GM10847 (cell line): ENCODE results near the gene PTBP1.
A peak's percentile ranks its signal among the peaks of the same experiment; 100 is the strongest.

Source experiments
- POLR2A ChIP-seq: IDR thresholded peaks from 2 replicates; pipeline ENCODE4 v1.6.1; 2011; ENCODE audit not compliant: insufficient read length; ENCODE audit errors: extremely low read depth

Gene PTBP1

GRCh38 chr19:788686-788982 lies 8.6 kb upstream of the PTBP1 start:
- no peak for TF ChIP-seq POLR2A

GRCh38 chr19:788983-789700 lies 8.1 kb upstream of the PTBP1 start:
- TF ChIP-seq POLR2A: no peak

- TF ChIP-seq POLR2A: no peak
Observed at GRCh38 chr19:789701-790060, 7.6 kb upstream of the PTBP1 start.

DNA sequence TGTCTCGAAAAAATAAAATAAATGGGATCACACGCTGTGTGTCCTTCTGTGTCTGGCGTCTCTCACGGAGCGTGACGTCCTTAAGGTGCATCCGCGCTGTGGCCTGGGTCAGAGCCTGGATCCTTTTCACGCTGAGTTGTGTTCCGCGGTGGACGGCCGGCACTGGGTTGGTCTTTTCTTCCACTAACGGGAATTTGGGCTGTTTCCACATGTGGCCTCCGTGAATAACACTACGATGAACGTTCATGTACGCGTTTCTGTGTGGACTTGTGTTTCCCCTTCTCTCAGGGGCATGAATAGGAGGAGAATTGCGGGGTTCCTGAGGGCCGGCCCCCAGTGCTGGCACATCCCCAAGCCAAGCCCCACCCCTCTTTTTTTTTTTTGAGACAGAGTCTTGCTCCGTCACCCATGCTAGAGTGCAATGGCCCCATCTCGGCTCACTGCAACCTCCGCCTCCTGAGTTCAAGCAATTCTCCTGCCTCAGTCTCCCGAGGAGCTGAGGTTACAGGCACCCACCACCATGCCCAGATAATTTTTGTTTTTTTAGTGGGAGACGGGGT lies 6.2 kb upstream of the PTBP1 start:
- TF ChIP-seq POLR2A: no peak

DNA sequence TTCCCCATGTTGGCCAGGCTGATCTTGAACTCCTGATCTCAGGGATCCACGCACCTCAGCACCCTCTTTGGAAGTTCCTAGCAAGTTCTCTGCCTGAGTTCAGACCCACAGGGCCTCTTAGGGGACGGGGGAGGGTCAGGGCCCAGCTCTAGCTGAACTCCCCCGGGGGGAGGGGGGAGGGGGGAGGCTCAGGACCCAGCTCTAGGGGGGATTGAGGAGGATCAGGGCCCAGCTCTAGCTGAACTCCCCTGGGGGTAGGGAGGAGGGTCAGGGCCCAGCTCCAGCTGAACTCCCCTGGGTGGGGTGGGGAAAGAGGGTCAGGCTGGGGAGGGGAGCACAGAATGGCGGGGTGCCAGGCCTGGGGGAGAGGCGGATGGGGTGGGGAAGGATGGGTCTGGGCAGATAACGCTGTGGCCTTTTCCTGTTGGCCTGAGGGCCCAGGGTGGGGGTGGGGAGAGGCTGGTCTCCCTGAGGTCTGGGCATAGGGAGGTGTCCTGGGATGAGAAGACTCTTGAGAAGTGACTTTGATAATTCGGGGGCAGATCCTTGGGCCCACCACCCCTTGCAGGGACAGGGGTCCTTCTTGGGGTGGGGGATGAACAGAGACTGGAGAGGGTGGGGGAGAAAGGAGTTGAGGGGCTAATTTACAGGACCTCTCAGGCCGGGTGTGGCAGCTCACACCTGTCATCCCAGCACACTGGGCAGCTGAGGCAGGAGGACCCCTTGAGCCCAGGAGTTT lies 5.5 kb upstream of the PTBP1 start:
- TF ChIP-seq POLR2A: no peak

- TF ChIP-seq POLR2A: no peak
Observed at GRCh38 chr19:792306-792885, 4.9 kb upstream of the PTBP1 start.

GRCh38 chr19:793806-794205 lies 3.4 kb upstream of the PTBP1 start:
- TF ChIP-seq POLR2A: no peak

DNA sequence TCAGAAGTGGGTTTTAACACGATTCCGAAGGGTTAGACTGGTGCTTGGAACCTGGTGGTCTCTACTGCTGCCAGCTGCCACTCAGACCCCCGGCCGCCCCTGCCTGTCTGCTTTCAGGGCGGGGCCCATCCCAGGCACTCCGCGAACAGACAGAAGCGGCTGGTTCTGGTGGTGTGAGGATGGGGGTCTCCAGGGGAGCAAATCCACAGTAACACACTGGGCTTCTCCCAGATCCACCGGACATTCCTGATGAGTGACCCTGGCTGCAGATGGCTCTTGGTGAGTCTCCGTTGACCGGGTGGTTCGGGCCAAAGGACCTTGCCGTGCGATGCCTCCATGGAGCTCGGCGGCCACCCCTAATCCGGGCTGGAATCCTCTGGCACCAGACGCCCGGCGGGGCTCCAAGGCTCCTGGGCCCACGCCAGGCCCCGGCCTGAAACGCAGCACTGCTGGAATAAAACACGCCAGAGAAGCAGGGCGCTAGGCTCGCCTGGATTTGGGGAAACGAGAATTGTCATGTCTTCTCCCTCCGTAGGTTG lies 2.1 kb upstream of the PTBP1 start:
- TF ChIP-seq POLR2A: no peak

DNA sequence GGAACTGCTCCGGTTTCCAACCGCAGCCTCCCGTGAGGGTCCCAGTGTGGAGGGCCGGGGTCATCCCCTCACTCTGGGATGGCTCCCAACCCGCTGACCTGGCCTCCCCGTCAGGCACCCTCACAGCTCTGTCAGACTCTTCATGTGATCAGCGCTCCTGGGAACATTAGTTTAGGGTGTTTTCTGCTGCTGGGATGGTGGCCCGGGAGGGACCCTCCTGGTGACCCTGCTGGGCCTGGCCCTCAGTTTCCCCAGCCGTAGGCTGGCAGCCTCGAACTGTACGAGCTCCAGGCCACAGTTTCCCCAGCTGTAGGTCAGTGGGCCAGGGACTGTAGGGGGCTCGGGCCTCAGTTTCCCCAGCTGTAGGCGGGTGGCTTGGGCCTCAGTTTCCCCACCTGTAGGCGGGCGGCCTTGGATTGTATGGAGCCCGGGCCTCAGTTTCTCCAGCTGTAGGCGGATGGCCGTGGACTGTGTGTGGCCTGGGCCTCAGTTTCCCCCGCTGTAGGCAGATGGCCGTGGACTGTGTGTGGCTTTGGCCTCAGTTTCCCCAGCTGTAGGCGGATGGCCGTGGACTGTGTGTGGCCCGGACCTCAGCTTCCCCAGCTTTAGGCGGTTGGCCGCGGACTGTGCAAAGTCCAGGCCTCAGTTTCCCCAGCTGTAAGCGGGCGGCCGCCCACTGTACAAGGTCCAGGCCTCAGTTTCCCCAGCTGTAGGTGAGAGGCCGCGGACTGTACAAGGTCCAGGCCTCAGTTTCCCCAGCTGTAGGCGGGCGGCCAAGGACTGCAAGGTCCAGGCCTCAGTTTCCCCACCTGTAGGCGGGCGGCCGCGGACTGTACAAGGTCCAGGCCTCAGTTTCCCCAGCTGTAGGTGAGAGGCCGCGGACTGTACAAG lies 1.3 kb upstream of the PTBP1 start:
- TF ChIP-seq POLR2A: no peak

DNA sequence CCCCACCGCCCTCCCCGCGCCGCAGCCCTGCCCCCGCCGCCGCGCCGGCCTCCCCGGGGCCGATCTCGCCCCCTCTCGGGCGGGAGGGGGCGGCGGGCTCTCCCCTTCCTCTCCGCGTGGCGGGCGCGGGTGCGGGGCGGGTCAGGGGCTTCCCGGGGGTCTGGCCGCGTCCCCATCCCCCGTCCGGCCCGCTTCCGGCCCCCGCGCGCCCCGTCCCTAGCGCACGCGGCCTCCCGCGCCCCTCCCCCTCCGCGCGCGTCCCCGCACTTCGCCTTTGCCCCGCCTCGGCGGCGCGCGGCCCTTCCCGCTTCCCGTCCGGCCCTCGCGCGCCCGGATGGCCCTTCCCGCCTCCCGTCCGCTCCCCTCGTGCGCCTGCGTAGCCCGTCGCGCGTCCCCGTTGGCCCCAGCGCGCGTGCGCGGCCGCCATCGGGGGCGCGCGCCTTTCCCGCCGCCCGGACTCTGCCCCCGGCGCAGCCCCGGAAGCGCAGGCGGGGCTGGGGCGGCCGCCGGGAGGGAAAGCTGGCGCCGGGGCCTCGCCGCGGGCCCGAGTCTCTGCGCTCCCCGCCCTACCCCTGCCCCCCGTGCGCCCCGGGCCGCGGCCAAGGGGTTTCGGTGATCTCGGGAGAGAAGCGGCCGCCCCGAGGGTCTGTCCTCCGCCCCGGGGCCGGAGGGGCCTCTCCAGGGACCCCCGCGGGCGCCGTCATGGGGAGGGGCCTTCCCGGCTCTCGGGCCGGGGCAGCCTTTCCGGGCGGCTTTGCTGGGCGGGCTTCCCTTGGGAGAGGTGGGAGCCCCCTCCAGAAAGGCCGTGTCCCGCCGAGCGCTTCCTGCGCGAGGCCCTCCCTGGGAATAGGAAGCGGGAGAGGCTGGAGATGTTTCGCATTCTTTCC lies 519 bp downstream of the PTBP1 start:
- peak; percentile 6 for TF ChIP-seq POLR2A

DNA sequence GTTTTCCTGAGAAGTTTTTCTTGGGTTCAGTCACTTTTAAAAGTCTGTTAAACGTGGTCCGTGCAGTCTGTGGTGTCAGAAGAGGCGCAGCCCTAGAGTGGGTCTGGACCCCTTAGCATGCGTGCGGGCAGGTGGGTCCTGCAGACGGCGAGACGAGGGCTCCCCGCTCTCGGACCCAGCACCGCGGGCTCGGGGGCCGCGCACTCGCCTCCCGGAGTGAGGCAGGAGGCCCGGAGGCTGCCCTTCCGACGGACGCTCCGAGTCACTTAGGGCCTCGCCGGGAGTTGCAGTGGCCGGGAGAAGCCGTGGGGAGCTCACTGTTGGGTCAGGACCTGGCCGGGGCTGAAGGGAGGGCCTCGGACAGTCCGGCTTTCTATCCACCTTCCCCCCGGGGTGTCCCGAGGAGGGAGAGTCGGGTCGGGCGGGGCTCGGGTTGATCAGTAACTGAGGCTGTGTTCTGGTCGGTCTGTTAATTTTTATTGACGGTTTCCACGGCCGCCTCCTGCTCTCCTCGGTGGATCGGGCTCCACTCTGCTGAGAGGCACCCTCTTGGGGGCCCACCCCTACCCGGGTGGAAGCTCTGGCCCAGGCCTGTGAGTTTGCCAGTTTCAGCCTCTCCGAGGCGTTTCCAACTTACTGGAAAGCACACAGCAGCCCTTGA lies 1.3 kb downstream of the PTBP1 start:
- TF ChIP-seq POLR2A: no peak

- no peak for TF ChIP-seq POLR2A
Observed at GRCh38 chr19:799076-799881, 2.0 kb downstream of the PTBP1 start.
